HAP-1 (cell line): Measurements from ENCODE around the gene HDGFL3.
"Not testable (repeated sequence)": the region's sequence is repeated elsewhere in the genome, so short reads cannot be mapped to it uniquely, and the experiment has no call there.

Experiments used
- DNase-seq, 2 experiments: peaks; one replicate each; pipeline ENCODE4 v3.0.0-alpha.2; 2016 to 2020; ENCODE audit warnings: low spot score in 2 of 2
- H3K27me3 ChIP-seq: fragments of 250-450 bp; sonication (Bioruptor Pico); 2 replicates; pipeline ENCODE4 v1.5.1; 2020; ENCODE audit warnings: low read depth, mild to moderate bottlenecking, moderate library complexity
- H3K36me3 ChIP-seq: fragments of 250-450 bp; sonication (Bioruptor Pico); replicated peaks from 2 replicates; pipeline ENCODE4 v1.5.1; 2020; ENCODE audit warnings: mild to moderate bottlenecking
- H3K4me1 ChIP-seq: fragments of 250-450 bp; sonication (Bioruptor Pico); 2 replicates; pipeline ENCODE4 v1.5.1; 2020; ENCODE audit warnings: mild to moderate bottlenecking
- H3K4me3 ChIP-seq: fragments of 250-450 bp; sonication (Bioruptor Pico); 2 replicates; pipeline ENCODE4 v1.5.1; 2020; ENCODE audit warnings: mild to moderate bottlenecking, moderate library complexity
- H3K9me3 ChIP-seq: fragments of 250-450 bp; sonication (Bioruptor Pico); 2 replicates; pipeline ENCODE4 v1.5.1; 2020; ENCODE audit warnings: mild to moderate bottlenecking, moderate library complexity
- in situ Hi-C: fragments of 300-500 bp; cut with MboI; formaldehyde crosslinking; loops from 3 replicates; pipeline ENCODE4 v1.14.3; 2020; ENCODE audit warnings: low sequenced_read_pairs, inconsistent platforms, mixed read lengths

Gene HDGFL3

GRCh38 chr15:83144771-83145170 lies 62.9 kb downstream of the HDGFL3 start:
- DNase-seq, result no peak
- Histone ChIP-seq H3K36me3 (peaks cover 47% of the 10 kb centered on the region), H3K4me3 (no peak overlapping the region), H3K9me3 (no peaks in the 10 kb centered on the region), H3K4me1 (no peaks in the 10 kb centered on the region), H3K27me3 (no peaks in the 10 kb centered on the region)
- in situ Hi-C loops, result no loop called here

GRCh38 chr15:83142151-83142550 lies 65.5 kb downstream of the HDGFL3 start:
- H3K4me1 ChIP-seq, H3K27me3 ChIP-seq, in situ Hi-C loops, H3K9me3 ChIP-seq, H3K4me3 ChIP-seq, DNase-seq: not testable (repeated sequence)
- H3K36me3 ChIP-seq, result peaks cover 50% of the 10 kb centered on the region

GRCh38 chr15:83132861-83133523 lies 74.6 kb downstream of the HDGFL3 start:
- H3K9me3 ChIP-seq, result no peaks in the 10 kb centered on the region
- H3K36me3 ChIP-seq, result peaks cover 23% of the 10 kb centered on the region
- H3K4me3 ChIP-seq, result no peak overlapping the region
- no peak for DNase-seq
- in situ Hi-C loops, result no loop called here
- H3K4me1 ChIP-seq, result no peaks in the 10 kb centered on the region
- H3K27me3 ChIP-seq, result no peaks in the 10 kb centered on the region

- in situ Hi-C loops, result no loop called here
- H3K36me3 ChIP-seq, result peaks cover 19% of the 10 kb centered on the region
Measured at GRCh38 chr15:83129791-83130190, 77.8 kb downstream of the HDGFL3 start.

GRCh38 chr15:83127547-83128150 lies 80.0 kb downstream of the HDGFL3 start:
- DNase-seq, result no peak
- in situ Hi-C loops, result no loop called here
- Histone ChIP-seq H3K4me1 (no peaks in the 10 kb centered on the region), H3K27me3 (no peaks in the 10 kb centered on the region), H3K9me3 (no peaks in the 10 kb centered on the region), H3K4me3 (no peak overlapping the region), H3K36me3 (peaks cover 16% of the 10 kb centered on the region)

More at GRCh38 chr15:83129791-83130190, 77.8 kb downstream of the HDGFL3 start:
- H3K4me3 ChIP-seq, result no peak overlapping the region
- no peaks in the 10 kb centered on the region for H3K27me3 ChIP-seq
- no peaks in the 10 kb centered on the region for H3K4me1 ChIP-seq
- no peaks in the 10 kb centered on the region for H3K9me3 ChIP-seq
- no peak for DNase-seq

- Histone ChIP-seq H3K4me3 (no peak overlapping the region), H3K4me1 (no peaks in the 10 kb centered on the region), H3K27me3 (no peaks in the 10 kb centered on the region), H3K9me3 (no peaks in the 10 kb centered on the region), H3K36me3 (peaks cover 4% of the 10 kb centered on the region; the same call in 1 of the 2 replicates)
- no peak for DNase-seq
- in situ Hi-C loops, result no loop called here
Measured at GRCh38 chr15:83123529-83123928, 84.1 kb downstream of the HDGFL3 start.

- Histone ChIP-seq H3K27me3 (no peaks in the 10 kb centered on the region), H3K9me3 (no peaks in the 10 kb centered on the region), H3K4me3 (no peak overlapping the region), H3K4me1 (no peaks in the 10 kb centered on the region), H3K36me3 (no peaks in the 10 kb centered on the region)
- in situ Hi-C loops, result no loop called here
- no peak for DNase-seq
Measured at GRCh38 chr15:83119968-83120581, 87.5 kb downstream of the HDGFL3 start.

GRCh38 chr15:83118968-83119367 lies 88.7 kb downstream of the HDGFL3 start:
- Histone ChIP-seq H3K9me3 (no peaks in the 10 kb centered on the region), H3K27me3 (no peaks in the 10 kb centered on the region), H3K4me1 (no peaks in the 10 kb centered on the region), H3K36me3 (no peaks in the 10 kb centered on the region), H3K4me3 (no peak overlapping the region)
- DNase-seq, result no peak
- in situ Hi-C loops, result no loop called here

GRCh38 chr15:83118291-83118827 lies 89.3 kb downstream of the HDGFL3 start:
- Histone ChIP-seq H3K4me3 (no peak overlapping the region), H3K27me3 (no peaks in the 10 kb centered on the region), H3K9me3 (no peaks in the 10 kb centered on the region), H3K4me1 (no peaks in the 10 kb centered on the region), H3K36me3 (no peaks in the 10 kb centered on the region)
- in situ Hi-C loops, result no loop called here
- no peak for DNase-seq

- in situ Hi-C loops, result no loop called here
- Histone ChIP-seq H3K27me3 (no peaks in the 10 kb centered on the region), H3K36me3 (no peaks in the 10 kb centered on the region), H3K4me3 (no peak overlapping the region), H3K4me1 (no peaks in the 10 kb centered on the region), H3K9me3 (no peaks in the 10 kb centered on the region)
- no peak for DNase-seq
Measured at GRCh38 chr15:83115831-83116565, 91.6 kb downstream of the HDGFL3 start.

GRCh38 chr15:83115410-83115809 lies 92.2 kb downstream of the HDGFL3 start:
- Histone ChIP-seq H3K9me3 (no peaks in the 10 kb centered on the region), H3K36me3 (no peaks in the 10 kb centered on the region), H3K27me3 (no peaks in the 10 kb centered on the region), H3K4me1 (no peaks in the 10 kb centered on the region), H3K4me3 (no peak overlapping the region)
- in situ Hi-C loops, result no loop called here
- no peak for DNase-seq

- Histone ChIP-seq H3K4me3 (no peak overlapping the region), H3K36me3 (no peaks in the 10 kb centered on the region), H3K27me3 (no peaks in the 10 kb centered on the region), H3K9me3 (no peaks in the 10 kb centered on the region), H3K4me1 (no peaks in the 10 kb centered on the region)
- in situ Hi-C loops, result no loop called here
- no peak for DNase-seq
Measured at GRCh38 chr15:83114856-83115255, 92.8 kb downstream of the HDGFL3 start.

- Histone ChIP-seq H3K27me3 (no peaks in the 10 kb centered on the region), H3K4me3 (no peak overlapping the region), H3K36me3 (no peaks in the 10 kb centered on the region), H3K4me1 (no peaks in the 10 kb centered on the region), H3K9me3 (no peaks in the 10 kb centered on the region)
- no peak for DNase-seq
- in situ Hi-C loops, result no loop called here
Measured at GRCh38 chr15:83113881-83114674, 93.5 kb downstream of the HDGFL3 start.
